HUES64 (cell line): ENCODE data around the gene IGSF10.

Experiments
- H3K27ac ChIP-seq: 2 replicates; pipeline ENCODE4 v1.7.0; 2013; ENCODE audit warnings: low read depth, low read length, inconsistent platforms
- H3K27me3 ChIP-seq: 2 replicates; pipeline ENCODE4 v1.6.1; 2013; ENCODE audit warnings: mild to moderate bottlenecking, low read length; ENCODE audit not compliant: insufficient read depth
- H3K36me3 ChIP-seq: 2 replicates; pipeline ENCODE4 v1.6.1; 2013; ENCODE audit warnings: mild to moderate bottlenecking, low read length; ENCODE audit not compliant: insufficient read depth
- H3K4me1 ChIP-seq: 2 replicates; pipeline ENCODE4 v1.6.1; 2013; ENCODE audit warnings: mild to moderate bottlenecking, low read length, moderate library complexity; ENCODE audit not compliant: insufficient read depth
- H3K4me3 ChIP-seq: 2 replicates; pipeline ENCODE4 v1.5.1; 2013; ENCODE audit warnings: mild to moderate bottlenecking, low read length, moderate library complexity
- H3K9ac ChIP-seq: 2 replicates; pipeline ENCODE4 v1.6.1; 2013; ENCODE audit warnings: mild to moderate bottlenecking, low read depth, low read length
- H3K9me3 ChIP-seq: 2 replicates; pipeline ENCODE4 v1.6.1; 2013; ENCODE audit warnings: low read depth, low read length; ENCODE audit not compliant: insufficient read depth
- WGBS: fragments of 150-250, 120-280 bp; methylation state at CpG from one replicate; pipeline ENCODE4 v1.1.7; 2013; ENCODE audit warnings: missing lambda C conversion rate; 5-methylcytosine and 5-hydroxymethylcytosine counted together

IGSF10 gene

DNA sequence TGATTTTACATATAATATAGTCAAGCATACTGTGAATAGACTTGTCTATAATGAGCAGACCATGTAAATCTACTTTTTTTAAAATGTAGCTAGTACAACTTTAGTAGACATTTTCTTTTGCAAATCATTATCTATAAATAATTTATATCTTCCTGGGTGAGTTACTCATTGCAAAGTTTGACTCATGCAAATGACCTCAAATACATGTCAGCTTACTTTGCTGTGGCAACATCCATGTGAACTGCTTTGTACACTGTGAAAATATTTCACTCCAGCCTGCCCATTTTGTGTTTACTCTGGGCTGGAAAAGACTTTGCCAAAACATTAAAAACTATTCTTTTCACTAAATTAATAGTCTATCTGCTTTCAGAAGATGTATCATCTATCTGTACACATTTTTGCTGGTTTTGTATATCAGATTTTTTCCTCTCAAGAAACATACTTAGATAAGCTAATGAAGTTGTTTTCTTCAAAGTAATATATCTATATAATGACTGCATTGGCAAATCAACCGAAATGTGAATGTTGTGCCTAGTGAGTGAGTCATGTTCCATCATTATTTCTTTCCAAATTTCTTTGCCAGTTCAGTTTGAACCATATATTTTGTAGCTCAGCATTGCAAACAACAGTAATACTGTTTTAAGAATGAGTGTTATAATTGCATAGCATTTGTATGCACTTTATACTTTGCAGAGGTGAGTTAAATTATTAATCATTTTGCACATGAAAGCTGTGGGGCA, 26.5 kb downstream of the IGSF10 start:
- Histone ChIP-seq H3K9ac (no peak overlapping the region), H3K27me3 (no peaks in the 10 kb centered on the region), H3K4me1 (peaks cover 17% of the 10 kb centered on the region), H3K9me3 (no peaks in the 10 kb centered on the region), H3K36me3 (peaks cover 8% of the 10 kb centered on the region), H3K4me3 (no peak overlapping the region), H3K27ac (no peak overlapping the region)
- WGBS = 100% methylated on average over 1 of the region's 1 CpG

GRCh38 chr3:151432616-151433372, 28.1 kb downstream of the IGSF10 start:
- H3K4me3 ChIP-seq = no peak overlapping the region
- no peaks in the 10 kb centered on the region for H3K27me3 ChIP-seq
- peaks cover 17% of the 10 kb centered on the region for H3K4me1 ChIP-seq
- H3K36me3 ChIP-seq = peaks cover 8% of the 10 kb centered on the region
- H3K9me3 ChIP-seq = no peaks in the 10 kb centered on the region
- H3K27ac ChIP-seq = no peak overlapping the region
- H3K9ac ChIP-seq = no peak overlapping the region
- 96% methylated on average over 6 of the region's 7 CpGs for WGBS

DNA sequence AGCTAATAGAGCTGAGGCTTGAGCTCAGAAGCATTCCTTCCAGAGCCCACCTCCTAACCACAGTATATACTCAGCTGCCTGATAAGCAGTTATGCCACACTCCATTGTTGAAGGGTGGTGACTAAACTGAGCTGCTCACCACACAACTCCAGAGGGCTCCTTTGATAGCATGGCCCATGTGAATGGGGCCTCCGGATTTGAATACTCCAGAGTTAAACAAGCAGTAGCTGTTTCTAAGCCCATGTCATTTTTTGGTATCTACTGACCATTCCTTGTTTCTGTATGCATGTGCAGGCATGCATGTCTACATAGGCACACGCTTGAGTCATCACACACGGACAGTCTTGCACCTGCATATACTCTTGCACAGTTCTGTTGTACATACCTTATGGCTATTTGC, 28.9 kb downstream of the IGSF10 start:
- Histone ChIP-seq H3K36me3 (peaks cover 8% of the 10 kb centered on the region), H3K9ac (no peak overlapping the region), H3K27ac (no peak overlapping the region), H3K4me3 (no peak overlapping the region), H3K27me3 (no peaks in the 10 kb centered on the region), H3K9me3 (no peaks in the 10 kb centered on the region), H3K4me1 (peaks cover 17% of the 10 kb centered on the region)
- WGBS = 89% methylated on average over 3 of the region's 3 CpGs

GRCh38 chr3:151430821-151431484, 29.9 kb downstream of the IGSF10 start:
- Histone ChIP-seq H3K4me1 (peaks cover 22% of the 10 kb centered on the region), H3K4me3 (no peak overlapping the region), H3K27me3 (no peaks in the 10 kb centered on the region), H3K9me3 (no peaks in the 10 kb centered on the region), H3K27ac (no peak overlapping the region), H3K9ac (no peak overlapping the region), H3K36me3 (peaks cover 8% of the 10 kb centered on the region)
- WGBS = 91% methylated on average over 4 of the region's 5 CpGs

- 100% methylated on average over 2 of the region's 2 CpGs for WGBS
- Histone ChIP-seq H3K36me3 (peaks cover 8% of the 10 kb centered on the region), H3K9ac (no peak overlapping the region), H3K4me3 (no peak overlapping the region), H3K27ac (no peak overlapping the region), H3K9me3 (no peaks in the 10 kb centered on the region), H3K4me1 (peaks cover 26% of the 10 kb centered on the region), H3K27me3 (no peaks in the 10 kb centered on the region)
Observed at GRCh38 chr3:151428386-151428785, 32.5 kb downstream of the IGSF10 start.

- Histone ChIP-seq H3K27ac (no peak overlapping the region), H3K9ac (no peak overlapping the region), H3K4me1 (peaks cover 26% of the 10 kb centered on the region)
Observed at GRCh38 chr3:151426341-151426657, 34.6 kb downstream of the IGSF10 start.

DNA sequence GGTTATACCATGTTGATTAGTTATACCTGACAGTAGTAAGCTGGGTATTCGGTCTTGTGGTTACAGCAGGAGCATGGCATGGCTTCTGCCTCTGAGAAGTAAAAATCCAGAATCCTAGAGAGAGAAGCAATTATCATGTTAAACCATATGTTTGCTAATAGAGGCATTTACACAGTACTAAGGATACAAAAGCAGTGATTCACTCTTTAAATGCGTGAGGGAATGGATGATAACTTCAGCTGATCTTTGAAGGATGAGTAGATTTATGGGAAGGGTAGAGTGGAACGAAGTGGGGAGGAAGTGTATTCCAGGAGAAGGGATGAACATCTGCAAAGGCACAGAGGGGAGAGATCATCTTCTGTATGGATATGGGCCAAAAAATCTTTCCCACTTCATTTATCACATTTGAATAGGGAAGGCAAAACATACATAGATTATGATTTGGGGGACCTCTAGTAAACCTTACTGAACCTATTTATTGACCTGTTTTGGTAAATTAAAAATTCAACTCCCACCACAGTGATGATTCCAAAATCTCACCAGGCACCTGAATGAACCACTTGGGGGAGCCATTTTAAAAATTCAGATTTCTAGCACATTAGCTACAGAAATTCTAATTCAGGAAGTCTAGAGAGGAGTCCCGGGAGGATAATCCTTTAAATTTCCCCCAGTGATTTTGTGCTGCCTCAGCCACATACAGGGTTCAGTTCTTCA, 35.1 kb downstream of the IGSF10 start:
- H3K9me3 ChIP-seq = no peaks in the 10 kb centered on the region
- no peak overlapping the region for H3K4me3 ChIP-seq
- no peaks in the 10 kb centered on the region for H3K27me3 ChIP-seq
- H3K9ac ChIP-seq = no peak overlapping the region
- peaks cover 22% of the 10 kb centered on the region for H3K4me1 ChIP-seq
- H3K27ac ChIP-seq = no peak overlapping the region
- H3K36me3 ChIP-seq = peaks cover 4% of the 10 kb centered on the region; the same call in 1 of the 2 replicates
- WGBS = 68% methylated on average over 4 of the region's 4 CpGs

More at GRCh38 chr3:151426341-151426657, 34.6 kb downstream of the IGSF10 start:
- Histone ChIP-seq H3K27me3 (no peaks in the 10 kb centered on the region), H3K4me3 (no peak overlapping the region), H3K9me3 (no peaks in the 10 kb centered on the region), H3K36me3 (peaks cover 4% of the 10 kb centered on the region; the same call in 1 of the 2 replicates)

GRCh38 chr3:151423091-151423490, 37.8 kb downstream of the IGSF10 start:
- H3K36me3 ChIP-seq = peaks cover 7% of the 10 kb centered on the region; the same call in 1 of the 2 replicates
- 94% methylated on average over 5 of the region's 5 CpGs for WGBS

GRCh38 chr3:151421938-151422337, 38.9 kb downstream of the IGSF10 start:
- no peak overlapping the region for H3K4me3 ChIP-seq
- peaks cover 20% of the 10 kb centered on the region for H3K4me1 ChIP-seq
- H3K27ac ChIP-seq = no peak overlapping the region
- H3K9me3 ChIP-seq = no peaks in the 10 kb centered on the region
- no peaks in the 10 kb centered on the region for H3K27me3 ChIP-seq
- WGBS = 97% methylated on average over 4 of the region's 4 CpGs
- H3K36me3 ChIP-seq = peaks cover 10% of the 10 kb centered on the region; the same call in 1 of the 2 replicates
- H3K9ac ChIP-seq = no peak overlapping the region

More at GRCh38 chr3:151423091-151423490, 37.8 kb downstream of the IGSF10 start:
- Histone ChIP-seq H3K4me3 (no peak overlapping the region), H3K27ac (no peak overlapping the region), H3K9me3 (no peaks in the 10 kb centered on the region), H3K27me3 (no peaks in the 10 kb centered on the region), H3K4me1 (peaks cover 20% of the 10 kb centered on the region), H3K9ac (no peak overlapping the region)

GRCh38 chr3:151419806-151420205, 41.1 kb downstream of the IGSF10 start:
- no peaks in the 10 kb centered on the region for H3K9me3 ChIP-seq
- 85% methylated on average over 4 of the region's 6 CpGs for WGBS
- H3K4me1 ChIP-seq = peaks cover 4% of the 10 kb centered on the region
- no peak overlapping the region for H3K27ac ChIP-seq
- no peaks in the 10 kb centered on the region for H3K27me3 ChIP-seq
- H3K4me3 ChIP-seq = no peak overlapping the region
- no peak overlapping the region for H3K9ac ChIP-seq
- peaks cover 16% of the 10 kb centered on the region; the same call in 1 of the 2 replicates for H3K36me3 ChIP-seq
